Left renal pelvis (tissue), 4 donors: ENCODE data around the gene CMTR2. TPM values are rescaled to one million over a fixed set of nuclear protein-coding genes. Genes with fewer than 3 reads are reported as not detected.

ENCODE experiments used
- polyA plus RNA-seq, 4 donors: library from polyadenylated mRNA; unstranded; fragments of 120-200 nt; gene quantifications; one replicate each; pipeline ENCODE4 v1.2.1, GENCODE V29; 2013; ENCODE audit not compliant: insufficient read length in 4 of 4

CMTR2 gene
- polyA plus RNA-seq, 4 donors: 30.1 to 70.1 (median 47.7) TPM

Other genes with a start within 250 kb of the CMTR2 start
- 10 to 100 TPM in 3 of 4 donors, 1 to 10 TPM in 1; 3.8 to 16.9 (median 11.8) TPM for gene HYDIN, start 58.7 kb downstream of the CMTR2 start, polyA plus RNA-seq
- gene CALB2, start 69.3 kb upstream of the CMTR2 start, polyA plus RNA-seq: 1 to 10 TPM in 1 of 4 donors, under 1 TPM in 3; 0.11 to 1.3 (median 0.51) TPM
- not detected for gene TLE7, start 152.7 kb upstream of the CMTR2 start, polyA plus RNA-seq
- 10 to 100 TPM; 17.0 to 20.0 (median 18.0) TPM for gene ZNF23, start 172.8 kb upstream of the CMTR2 start, polyA plus RNA-seq
- 10 to 100 TPM in 3 of 4 donors, 1 to 10 TPM in 1; 4.7 to 16.5 (median 15.3) TPM for gene ZNF19, start 199.9 kb upstream of the CMTR2 start, polyA plus RNA-seq
- gene CHST4, start 237.0 kb upstream of the CMTR2 start, polyA plus RNA-seq: under 1 TPM; 0.17 to 0.38 (median 0.29) TPM